Measurements from ENCODE around the gene SKA2. TPM values are rescaled to one million over a fixed set of nuclear protein-coding genes. Genes with fewer than 3 reads are reported as not detected.

SKA2 gene
- total and polyA plus RNA-seq, 10 of the 15 experiments (the other 5 are each of a cell fraction or from before 2014, with no cell fraction given) = 40.3 to 137 (median 112) TPM

DNA sequence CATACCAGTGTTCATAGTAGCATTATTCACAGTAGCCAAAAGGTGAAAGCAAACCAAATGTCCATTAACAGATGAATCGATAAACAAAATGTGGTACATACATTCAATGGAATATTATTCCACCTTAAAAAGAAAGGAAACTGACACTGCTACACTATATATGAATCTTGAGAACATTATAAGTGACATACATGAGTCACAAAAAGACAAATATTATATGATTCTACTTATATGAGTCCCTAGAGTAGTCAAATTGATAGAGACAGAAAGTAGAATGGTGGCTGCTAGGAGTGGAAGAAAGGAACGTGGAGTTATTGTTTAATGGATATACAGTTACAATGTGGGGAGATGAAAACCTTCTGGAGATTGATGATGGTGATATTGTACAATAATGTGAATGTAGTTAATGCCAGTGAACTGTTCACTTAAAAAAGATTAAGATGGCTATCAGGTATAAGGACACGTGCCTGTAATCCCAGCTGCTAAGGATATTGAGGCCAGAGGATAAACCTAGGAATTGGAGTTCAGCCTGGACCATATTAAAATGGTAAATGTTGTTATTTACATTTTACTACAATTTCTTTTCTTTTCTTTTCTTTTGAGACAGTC lies 28.1 kb downstream of the SKA2 start:
- DNase-seq (ENCODE audit: low read depth, low spot score) = no peak
- TF ChIP-seq MEF2A (IDR thresholded peaks at IDR 0.05; ENCODE audit: insufficient read depth, low read depth, low read length) (no peak), CBFB (IDR thresholded peaks at IDR 0.05; ENCODE audit: low read depth) (no peak), HDAC6 (IDR thresholded peaks at IDR 0.05; ENCODE audit: unreplicated experiment) (no peak), ZNF207 (IDR thresholded peaks at IDR 0.05; ENCODE audit: borderline replicate concordance) (no peak), NFXL1 (IDR thresholded peaks at IDR 0.05; ENCODE audit: borderline replicate concordance) (no peak), ASH2L (IDR thresholded peaks at IDR 0.05; ENCODE audit: borderline replicate concordance, low read depth) (no peak), EED (IDR thresholded peaks at IDR 0.05; ENCODE audit: low read depth) (no peak)
- TF ChIP-seq, protein P1, sequence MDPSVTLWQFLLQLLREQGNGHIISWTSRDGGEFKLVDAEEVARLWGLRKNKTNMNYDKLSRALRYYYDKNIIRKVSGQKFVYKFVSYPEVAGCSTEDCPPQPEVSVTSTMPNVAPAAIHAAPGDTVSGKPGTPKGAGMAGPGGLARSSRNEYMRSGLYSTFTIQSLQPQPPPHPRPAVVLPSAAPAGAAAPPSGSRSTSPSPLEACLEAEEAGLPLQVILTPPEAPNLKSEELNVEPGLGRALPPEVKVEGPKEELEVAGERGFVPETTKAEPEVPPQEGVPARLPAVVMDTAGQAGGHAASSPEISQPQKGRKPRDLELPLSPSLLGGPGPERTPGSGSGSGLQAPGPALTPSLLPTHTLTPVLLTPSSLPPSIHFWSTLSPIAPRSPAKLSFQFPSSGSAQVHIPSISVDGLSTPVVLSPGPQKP (IDR thresholded peaks at IDR 0.05; ENCODE audit: low read depth, low read length) = no peak
- TF ChIP-seq, protein P2, sequence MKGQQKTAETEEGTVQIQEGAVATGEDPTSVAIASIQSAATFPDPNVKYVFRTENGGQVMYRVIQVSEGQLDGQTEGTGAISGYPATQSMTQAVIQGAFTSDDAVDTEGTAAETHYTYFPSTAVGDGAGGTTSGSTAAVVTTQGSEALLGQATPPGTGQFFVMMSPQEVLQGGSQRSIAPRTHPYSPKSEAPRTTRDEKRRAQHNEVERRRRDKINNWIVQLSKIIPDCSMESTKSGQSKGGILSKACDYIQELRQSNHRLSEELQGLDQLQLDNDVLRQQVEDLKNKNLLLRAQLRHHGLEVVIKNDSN (IDR thresholded peaks at IDR 0.05; ENCODE audit: borderline replicate concordance, extremely low read length, insufficient read depth, low read depth, low read length) = no peak
- TF ChIP-seq, protein P3, sequence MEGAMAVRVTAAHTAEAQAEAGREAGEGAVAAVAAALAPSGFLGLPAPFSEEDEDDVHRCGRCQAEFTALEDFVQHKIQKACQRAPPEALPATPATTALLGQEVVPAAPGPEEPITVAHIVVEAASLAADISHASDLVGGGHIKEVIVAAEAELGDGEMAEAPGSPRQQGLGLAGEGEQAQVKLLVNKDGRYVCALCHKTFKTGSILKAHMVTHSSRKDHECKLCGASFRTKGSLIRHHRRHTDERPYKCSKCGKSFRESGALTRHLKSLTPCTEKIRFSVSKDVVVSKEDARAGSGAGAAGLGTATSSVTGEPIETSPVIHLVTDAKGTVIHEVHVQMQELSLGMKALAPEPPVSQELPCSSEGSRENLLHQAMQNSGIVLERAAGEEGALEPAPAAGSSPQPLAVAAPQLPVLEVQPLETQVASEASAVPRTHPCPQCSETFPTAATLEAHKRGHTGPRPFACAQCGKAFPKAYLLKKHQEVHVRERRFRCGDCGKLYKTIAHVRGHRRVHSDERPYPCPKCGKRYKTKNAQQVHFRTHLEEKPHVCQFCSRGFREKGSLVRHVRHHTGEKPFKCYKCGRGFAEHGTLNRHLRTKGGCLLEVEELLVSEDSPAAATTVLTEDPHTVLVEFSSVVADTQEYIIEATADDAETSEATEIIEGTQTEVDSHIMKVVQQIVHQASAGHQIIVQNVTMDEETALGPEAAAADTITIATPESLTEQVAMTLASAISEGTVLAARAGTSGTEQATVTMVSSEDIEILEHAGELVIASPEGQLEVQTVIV (IDR thresholded peaks at IDR 0.05; ENCODE audit: borderline replicate concordance, partially characterized antibody) = no peak
- Histone ChIP-seq H3K27me3 (replicated peaks in 1 of 2; ENCODE audit: control insufficient read depth in 2 of 2, insufficient read depth in 2 of 2, low read length in 1 of 2) (no peaks in the 10 kb centered on the region), H3K4me1 (ENCODE audit: control insufficient read depth, insufficient read depth, low read length) (peaks cover 9% of the 10 kb centered on the region), H3K27ac (ENCODE audit: control insufficient read depth, insufficient read depth) (no peak overlapping the region), H3K79me2 (ENCODE audit: control insufficient read depth, insufficient read depth, low read length) (peaks cover 8% of the 10 kb centered on the region), H3K9ac (ENCODE audit: control insufficient read depth, insufficient read depth, low read length) (no peak overlapping the region), H3K4me2 (ENCODE audit: control insufficient read depth, insufficient read depth) (no peak overlapping the region; the same call in 1 of the 2 replicates), H3K9me3 (replicated peaks; ENCODE audit: control insufficient read depth, insufficient read depth, low read length) (no peaks in the 10 kb centered on the region), H2AFZ (ENCODE audit: control insufficient read depth, low read depth, low read length) (no peak overlapping the region), H3K36me3 (ENCODE audit: control insufficient read depth in 2 of 2, insufficient read depth in 2 of 2, low read length in 1 of 2) (peaks cover 0 to 2% of the 10 kb centered on the region in 2 experiments; a peak in 3 of 4 replicates), H3K4me3 (no peak overlapping the region), H4K20me1 (ENCODE audit: control insufficient read depth, insufficient read depth) (no peaks in the 10 kb centered on the region)
- intact Hi-C loops (cut with micrococcal nuclease; ENCODE audit: unreplicated experiment) = no loop called here
- ATAC-seq = no peak
- RAD21 ChIA-PET (ENCODE audit: unreplicated experiment) = no interaction called here
- 2% methylated on average over 3 of the region's 3 CpGs for WGBS (ENCODE audit: insufficient coverage, insufficient replicate concordance, low lambda C conversion rate, missing lambda C conversion rate)
- no peak for FAIRE-seq
- no TSS peak for BruUV-seq (replicated peaks)
- CTCF ChIA-PET = no interaction called here
- POLR2A ChIA-PET = no interaction called here
- in situ Hi-C loops (cut with MboI) = no loop called here
- SMC1A ChIA-PET (ENCODE audit: uncharacterized antibody, unreplicated experiment) = interaction anchor here (1.5 kb wide), 1 partner anchor 28 kb away, joined by 3 read pairs; the partner anchor contains the start of genes PRR11 and SKA2
